Colon (tissue), 2 donors: ENCODE results near the gene GOPC.

Source experiments
- FAIRE-seq: peaks from 2 replicates; lab custom pipeline; 2012; peaks lifted over from hg19 to GRCh38; lab: Jason Lieb, UNC
- donor health status: control.
- donor health status: control.

GOPC gene

GRCh38 chr6:117514655-117515054, 87.7 kb downstream of the GOPC start:
- no peak for FAIRE-seq

GRCh38 chr6:117513778-117514365, 88.4 kb downstream of the GOPC start:
- no peak for FAIRE-seq

- no peak for FAIRE-seq
Measured at GRCh38 chr6:117512987-117513573, 89.2 kb downstream of the GOPC start.

GRCh38 chr6:117512056-117512828, 90.1 kb downstream of the GOPC start:
- FAIRE-seq = no peak
